Raji (cell line): ENCODE data around the gene PGBD5.

Experiments used
- POLR2A ChIP-seq: IDR thresholded peaks from 2 replicates; pipeline ENCODE4 v1.6.1; 2011; ENCODE audit warnings: low read depth, low read length, control low read depth; ENCODE audit not compliant: insufficient read depth

PGBD5 gene

DNA sequence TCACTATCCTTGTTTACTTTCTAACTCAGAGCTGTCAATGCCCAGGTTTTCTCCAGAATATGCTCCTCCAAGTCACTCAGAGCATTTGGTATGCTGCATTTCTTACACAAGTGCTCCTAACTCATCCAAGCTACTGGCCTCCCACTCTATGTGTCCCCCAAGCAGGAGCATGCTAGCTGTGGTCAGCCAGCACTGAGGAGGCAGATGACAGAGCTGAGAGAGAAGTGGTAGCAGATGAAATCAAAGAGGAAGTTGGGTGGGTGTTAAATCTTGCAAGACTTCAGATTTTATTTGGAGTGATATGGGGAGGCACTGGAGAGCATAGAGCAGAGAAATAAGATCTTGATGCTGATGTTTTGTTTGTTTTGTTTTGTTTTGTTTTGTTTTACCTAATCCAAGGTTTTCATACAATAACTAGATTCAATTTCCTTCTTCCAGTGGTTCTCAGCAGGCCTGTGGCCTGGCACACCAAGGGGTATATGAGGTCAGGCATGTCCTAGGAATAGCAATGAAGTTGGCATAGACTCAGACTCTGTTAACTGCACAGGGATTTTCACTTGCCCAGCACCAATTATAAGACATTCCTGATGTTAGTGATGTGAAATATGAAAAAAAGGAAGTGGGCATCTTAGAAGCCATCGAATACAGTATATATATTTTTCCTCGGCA is 3.1 kb upstream of the PGBD5 start:
- no peak for TF ChIP-seq POLR2A

DNA sequence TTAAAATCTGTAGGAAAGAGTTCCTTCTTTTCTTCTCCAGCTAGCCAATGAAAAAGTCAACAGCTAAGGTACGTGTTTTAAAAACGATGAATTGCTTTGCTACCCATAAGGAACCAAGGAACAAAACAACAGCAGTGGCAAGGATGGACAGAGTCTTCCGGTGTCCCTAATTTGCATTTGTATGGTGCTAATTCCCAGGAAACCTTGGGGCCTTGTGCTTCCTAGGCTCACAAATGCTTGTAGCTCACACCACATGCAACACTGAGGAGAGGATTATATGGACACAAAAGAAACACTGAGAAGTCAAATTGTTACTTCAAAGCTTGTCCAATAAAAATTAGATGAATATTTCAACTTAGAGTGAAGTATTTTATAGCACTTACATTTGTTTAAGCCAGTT is 1.8 kb upstream of the PGBD5 start:
- TF ChIP-seq POLR2A = no peak

DNA sequence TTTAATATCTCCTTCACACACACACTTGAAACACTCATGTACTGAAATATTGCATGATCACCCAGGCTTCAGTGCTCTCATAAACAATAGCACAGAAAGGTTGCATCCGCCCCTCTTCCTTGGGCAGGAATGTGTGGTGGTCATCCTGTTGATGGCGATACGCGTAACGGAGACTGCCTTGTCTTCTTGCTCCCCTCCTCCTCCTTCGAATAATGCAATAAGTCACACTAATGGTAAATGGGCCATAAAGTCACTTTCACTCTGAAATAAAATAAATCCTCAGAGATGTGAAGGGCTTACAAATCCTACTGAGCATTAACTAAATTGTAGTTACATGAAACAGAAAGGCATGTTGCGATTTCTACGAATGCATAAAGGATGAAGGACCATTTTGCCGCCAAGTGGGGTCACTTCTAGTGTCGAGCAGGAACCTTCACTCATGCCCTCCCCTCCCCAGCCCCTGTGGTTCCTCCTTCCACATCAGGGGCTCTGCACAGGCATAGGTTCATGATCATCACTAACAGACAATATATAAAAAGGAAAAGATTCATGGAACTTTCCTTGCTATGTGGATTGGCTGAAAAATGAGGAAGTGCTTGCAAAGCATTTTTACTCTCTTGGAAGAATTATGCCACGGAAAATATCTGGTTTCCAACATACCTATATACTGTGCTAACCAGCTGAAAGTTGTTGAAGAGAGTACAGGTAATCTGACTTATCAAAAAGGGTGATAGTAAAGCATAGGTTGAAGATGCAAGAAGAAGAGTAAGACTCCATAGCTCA is 1.2 kb upstream of the PGBD5 start:
- TF ChIP-seq POLR2A = no peak

DNA sequence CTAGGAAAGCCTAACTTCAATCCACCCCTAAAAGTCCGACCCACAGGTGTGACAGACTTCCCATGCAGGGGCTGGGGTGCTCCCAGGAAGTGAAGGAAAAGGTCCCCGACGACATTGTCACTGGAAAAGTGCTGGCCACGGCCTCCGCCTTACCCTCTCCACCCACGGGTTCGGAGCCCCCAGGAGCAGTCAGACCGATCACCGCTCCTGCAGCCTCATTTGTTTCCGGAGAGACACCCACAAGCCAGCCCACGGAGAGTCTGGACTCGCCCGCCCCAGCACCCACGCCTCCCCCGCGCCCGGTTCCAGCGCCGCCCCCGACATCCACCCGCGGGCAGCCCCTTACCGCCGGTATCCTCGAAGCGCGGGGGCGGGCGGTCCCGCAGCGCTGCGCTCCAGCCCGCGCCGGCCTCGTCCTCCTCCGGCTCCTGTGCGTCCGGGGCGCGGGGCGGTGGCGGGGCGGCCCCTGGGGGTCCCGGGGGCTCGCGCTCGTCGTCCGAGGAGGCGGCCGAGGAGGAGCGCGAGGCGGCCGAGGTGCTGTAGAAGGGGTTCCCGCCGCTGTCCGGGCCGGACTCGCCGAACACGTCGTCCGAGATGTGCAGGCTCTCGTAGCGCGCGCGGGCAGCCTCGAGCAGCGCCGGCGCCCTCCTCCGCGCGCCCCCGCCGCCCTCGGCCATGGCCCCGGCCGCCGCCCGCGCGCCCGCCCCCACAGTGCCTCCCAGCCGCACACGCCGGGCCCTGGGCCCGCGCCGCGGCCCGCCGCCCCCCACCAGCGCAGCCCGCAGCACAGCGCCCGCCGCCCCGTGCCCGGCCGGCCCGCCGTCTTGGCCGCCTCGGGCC is 660 bp downstream of the PGBD5 start:
- no peak for TF ChIP-seq POLR2A

DNA sequence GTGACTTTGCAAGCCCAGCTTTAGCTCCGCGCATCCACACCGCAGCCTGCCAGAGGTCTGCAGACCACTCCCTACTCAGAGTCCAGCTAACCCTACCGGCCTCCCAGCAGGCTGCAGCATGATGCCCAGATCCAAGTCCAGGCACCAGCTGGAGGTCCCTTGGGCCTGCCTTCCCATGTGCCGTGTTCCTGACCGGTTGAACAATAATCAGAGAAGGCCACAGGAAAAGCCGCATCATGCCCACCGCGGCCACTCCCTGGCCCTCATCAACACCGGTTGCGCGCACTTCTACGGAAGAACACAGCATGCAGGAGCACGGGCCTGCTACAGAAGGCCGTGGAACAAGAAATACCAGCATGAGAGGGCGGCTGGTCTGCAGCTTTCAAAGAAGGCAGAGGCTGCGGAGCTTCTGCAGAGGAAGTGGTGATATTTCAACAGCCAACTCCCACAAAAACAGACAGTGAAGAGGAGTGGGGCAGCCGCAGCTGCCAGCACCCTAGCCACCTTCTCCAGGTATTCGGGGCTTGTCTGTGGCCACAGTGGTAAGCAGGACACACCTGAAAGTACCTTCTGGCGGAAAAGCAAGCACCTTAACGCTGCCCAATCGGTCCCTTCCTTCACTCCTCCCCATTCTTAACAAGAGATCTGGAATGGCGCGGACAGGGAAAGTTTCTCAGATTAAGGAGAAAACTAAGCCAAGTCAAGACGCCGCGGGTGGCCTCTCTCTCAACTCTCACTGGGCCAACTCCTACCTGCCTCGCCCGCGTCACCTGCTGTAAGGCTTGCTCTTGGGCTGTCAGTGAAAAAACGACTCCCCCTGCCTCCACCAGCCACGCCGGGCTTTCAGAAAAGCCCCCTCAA is 1.5 kb downstream of the PGBD5 start:
- TF ChIP-seq POLR2A = no peak

DNA sequence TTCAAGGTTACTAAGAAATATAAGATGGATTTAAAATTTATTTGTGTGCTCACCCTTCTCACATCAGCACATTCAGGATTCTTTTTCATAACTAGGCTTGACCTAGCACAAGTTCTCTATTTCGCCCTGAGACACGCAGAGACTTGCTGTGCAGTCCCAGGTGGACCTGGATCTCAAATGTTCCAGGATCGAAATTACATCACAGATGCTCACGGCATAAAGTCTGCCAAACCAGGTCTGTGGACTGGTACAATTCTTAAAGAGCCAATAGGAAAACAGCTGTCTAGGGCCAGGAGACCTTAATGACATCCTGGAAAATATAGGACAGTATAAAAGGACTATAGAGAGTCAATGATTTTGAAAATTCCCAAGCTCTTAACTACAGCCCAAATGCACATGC is 2.2 kb downstream of the PGBD5 start:
- TF ChIP-seq POLR2A = no peak

DNA sequence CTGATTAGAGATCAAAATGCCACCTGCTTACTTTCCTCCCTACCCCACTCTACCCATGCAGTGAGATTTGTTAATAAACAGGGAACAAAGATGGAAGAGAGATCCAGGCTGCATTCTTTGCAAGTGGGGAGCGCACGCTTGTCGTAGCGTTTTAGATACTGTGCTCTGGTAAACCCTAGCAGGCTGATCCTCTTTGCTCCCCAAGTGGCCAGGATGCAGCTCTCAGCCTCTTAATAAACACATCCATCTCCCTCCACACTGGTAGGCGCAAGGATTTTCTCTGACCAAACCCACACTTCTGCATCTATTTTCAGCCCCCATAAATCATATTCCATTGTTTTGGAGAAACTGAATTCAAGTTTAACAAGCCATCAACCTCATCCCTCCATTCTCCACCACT is 2.9 kb downstream of the PGBD5 start:
- TF ChIP-seq POLR2A = no peak

DNA sequence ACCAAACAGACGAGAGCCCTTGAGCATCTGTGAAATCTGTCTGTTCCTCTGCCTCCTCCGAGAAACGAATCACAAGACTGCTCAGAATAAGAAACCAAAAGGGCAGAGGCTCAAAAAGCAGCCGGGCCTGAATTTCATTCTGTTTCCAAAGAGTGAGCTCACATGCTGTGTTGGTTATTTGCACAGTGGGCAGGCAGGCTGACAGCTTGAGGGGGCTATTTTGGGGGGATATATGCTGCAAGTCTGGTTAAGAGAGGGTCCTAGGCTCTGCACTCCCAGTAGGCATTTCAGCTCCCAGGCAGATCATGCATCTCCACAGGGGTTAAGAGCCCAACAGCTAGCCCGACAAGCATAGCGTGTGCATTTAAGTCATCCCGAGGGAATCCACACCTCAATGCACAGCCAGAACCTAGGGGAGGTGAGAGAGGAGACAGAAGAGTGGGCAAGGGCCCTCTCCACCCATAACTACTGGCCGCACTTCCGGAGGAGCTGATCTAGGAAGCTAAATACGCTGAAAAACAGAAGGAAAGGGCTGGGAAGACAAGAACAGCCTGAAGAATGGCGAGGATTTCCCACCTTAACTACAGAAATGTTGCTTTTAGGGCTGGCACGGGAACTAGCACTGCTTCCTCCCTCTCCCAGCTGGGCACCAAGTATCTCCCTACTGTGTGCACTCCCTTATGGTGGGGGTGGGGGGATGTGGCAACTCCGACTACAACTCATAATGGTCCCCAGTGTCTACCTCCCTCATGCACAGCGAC is 3.7 kb downstream of the PGBD5 start:
- TF ChIP-seq POLR2A = peak; percentile 72; the same call in 1 of the 2 replicates

DNA sequence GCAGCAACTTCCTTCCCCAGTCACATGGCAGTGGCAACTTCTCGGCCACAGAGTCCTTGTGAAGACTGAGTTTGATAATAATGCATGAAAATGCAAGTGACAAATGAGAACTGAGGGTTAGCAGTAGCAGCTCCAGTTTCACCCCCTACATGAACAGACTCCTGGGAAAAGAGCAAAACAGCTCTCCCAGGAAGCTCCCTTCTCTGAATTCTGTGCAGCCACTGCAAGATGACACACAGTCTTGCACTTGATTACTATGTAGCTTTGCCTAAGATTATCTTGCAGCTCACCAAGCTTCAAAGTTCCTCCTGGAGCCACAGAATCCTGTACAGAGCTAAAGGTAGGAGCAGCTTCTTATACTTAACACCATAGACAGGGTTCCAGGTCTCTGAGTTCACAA is 4.7 kb downstream of the PGBD5 start:
- TF ChIP-seq POLR2A = no peak

DNA sequence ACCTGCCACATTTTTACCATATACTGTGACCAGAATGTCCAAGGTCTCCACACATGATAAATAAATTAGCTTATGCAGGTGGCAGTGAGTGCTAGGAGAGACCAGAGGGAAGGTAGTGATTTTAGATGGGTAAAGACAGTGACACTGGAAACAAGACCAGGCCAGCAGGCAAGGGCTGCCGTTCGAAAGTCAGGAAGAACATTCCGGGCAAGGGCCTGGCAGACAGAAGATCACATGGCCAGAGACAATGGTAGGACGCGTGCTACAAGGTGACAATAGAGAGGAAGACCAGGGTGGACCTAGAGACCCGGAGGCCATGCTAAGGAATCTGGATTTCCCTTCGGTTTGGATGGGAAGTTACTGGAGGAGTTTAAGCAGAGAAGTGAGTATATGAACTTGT is 9.7 kb downstream of the PGBD5 start:
- TF ChIP-seq POLR2A = no peak

DNA sequence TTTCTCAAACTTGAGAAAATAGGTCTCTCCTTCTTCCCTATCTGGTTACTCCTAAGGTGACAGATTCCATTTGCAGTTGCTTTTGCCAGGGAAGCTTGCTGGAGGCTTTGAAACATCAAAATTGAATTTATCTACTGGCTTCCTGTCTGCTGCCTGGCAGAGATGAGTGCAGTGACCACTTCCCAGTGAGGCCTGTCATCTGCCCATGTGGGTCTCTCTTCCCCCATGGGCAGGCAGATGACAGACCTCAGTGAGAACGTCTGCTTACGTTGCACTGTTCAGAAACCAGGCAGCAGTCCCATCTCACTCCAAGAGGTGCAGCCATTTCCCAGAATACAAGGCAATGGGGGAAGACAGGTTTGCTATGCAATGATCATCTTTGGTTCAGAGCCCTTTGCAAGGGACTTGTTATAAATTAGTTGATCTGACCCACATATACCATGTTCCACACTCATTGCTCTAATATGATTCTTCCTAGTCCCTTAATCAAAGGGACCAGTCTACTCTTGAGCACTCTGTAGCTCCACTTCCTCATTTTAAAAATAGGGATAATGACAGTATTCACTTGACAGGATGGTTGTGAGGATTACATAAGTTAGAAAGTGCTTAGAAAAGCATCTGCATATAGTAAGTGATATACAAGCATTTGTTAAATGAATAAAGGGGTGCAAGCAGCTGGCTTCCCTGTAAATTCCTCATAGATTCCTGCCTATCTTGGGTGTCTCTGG is 10.6 kb downstream of the PGBD5 start:
- TF ChIP-seq POLR2A = no peak

DNA sequence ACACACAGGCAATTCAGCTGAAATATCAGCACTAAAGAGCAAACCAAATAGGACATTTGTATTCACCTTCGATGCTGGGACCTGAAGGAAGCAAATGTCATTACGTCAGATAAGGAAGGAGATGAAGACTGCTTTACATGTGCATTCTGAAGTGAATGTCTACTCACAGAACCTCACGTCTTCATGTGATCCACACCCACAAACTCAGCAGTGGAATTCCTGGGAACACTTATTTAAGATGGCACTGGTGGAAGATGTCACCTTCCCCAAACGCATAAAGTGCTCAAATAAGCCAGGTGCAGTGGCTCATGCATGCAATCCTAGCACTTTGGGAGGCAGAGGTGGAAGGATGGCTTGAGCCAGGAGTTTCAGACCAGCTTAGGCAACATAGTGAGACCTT is 11.4 kb downstream of the PGBD5 start:
- TF ChIP-seq POLR2A = no peak

DNA sequence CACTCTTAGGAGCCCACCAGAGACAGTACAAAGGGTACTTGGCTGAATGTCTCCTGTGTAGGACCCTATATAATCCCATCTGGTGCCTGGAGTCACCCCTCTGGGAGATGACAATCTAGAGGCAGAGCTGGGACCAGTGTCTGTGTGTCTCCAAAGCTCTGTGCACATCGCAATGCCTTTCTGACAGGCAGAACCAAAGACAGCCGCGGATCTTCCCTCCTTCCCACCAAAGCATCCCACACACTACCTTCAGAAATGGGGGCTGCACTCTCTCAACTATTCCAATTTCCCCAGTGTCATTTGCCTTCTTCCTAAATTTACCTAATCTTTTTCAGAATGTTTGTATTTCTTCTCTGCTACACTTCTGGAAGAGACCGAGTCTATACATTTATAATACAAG is 12.0 kb downstream of the PGBD5 start:
- TF ChIP-seq POLR2A = no peak
